OCI-LY3 (cell line): ENCODE measurements around the gene IDH3A.

Experiments used
- H2AFZ ChIP-seq: fragments of 200-600, 300-600 bp; shearing (Covaris generic); 2 replicates; pipeline ENCODE4 v1.6.0; 2014; ENCODE audit warnings: antibody characterized with exemption, low read depth, low read length
- H3K27ac ChIP-seq: fragments of 200-600, 300-600 bp; sonication (generic); 2 replicates; pipeline ENCODE4 v1.5.1; 2014; ENCODE audit warnings: mild to moderate bottlenecking, low read length, moderate library complexity, mixed read lengths
- H3K27me3 ChIP-seq: fragments of 200-600, 300-600 bp; sonication (generic); 2 replicates; pipeline ENCODE4 v1.6.1; 2014; ENCODE audit warnings: low read depth, low read length, mixed read lengths
- H3K36me3 ChIP-seq: fragments of 200-600, 300-600 bp; sonication (generic); replicated peaks from 2 replicates; pipeline ENCODE3; 2014; ENCODE audit warnings: low read depth, low read length, mixed read lengths
- H3K4me1 ChIP-seq: fragments of 300-600, 200-600 bp; sonication (generic); 2 replicates; pipeline ENCODE4 v1.6.1; 2014; ENCODE audit warnings: low read length, mixed read lengths
- H3K4me2 ChIP-seq: fragments of 200-600, 300-600 bp; sonication (generic); 2 replicates; pipeline ENCODE4 v1.6.1; 2014; ENCODE audit warnings: low read length, mixed read lengths
- H3K4me3 ChIP-seq: fragments of 300-600, 200-600 bp; sonication (generic); 2 replicates; pipeline ENCODE4 v1.5.1; 2014; ENCODE audit warnings: antibody characterized with exemption, mild to moderate bottlenecking, low read length, moderate library complexity
- H3K79me2 ChIP-seq: fragments of 300-600, 200-600 bp; shearing (Covaris generic); 2 replicates; pipeline ENCODE4 v1.6.1; 2014; ENCODE audit warnings: mild to moderate bottlenecking, low read length, mixed read lengths
- H3K9ac ChIP-seq: fragments of 300-600, 200-600 bp; shearing (Covaris generic); 2 replicates; pipeline ENCODE4 v1.6.0; 2014; ENCODE audit warnings: mild to moderate bottlenecking, low read length, moderate library complexity
- H3K9me3 ChIP-seq: fragments of 200-600, 300-600 bp; shearing (Covaris generic); 2 replicates; pipeline ENCODE4 v1.6.1; 2014; ENCODE audit warnings: low read length, mixed read lengths; ENCODE audit not compliant: insufficient read depth
- H4K20me1 ChIP-seq: fragments of 200-600, 300-600 bp; sonication (generic); 2 replicates; pipeline ENCODE4 v1.6.1; 2016; ENCODE audit warnings: low read length, mixed read lengths; ENCODE audit not compliant: insufficient read depth
- CTCF ChIP-seq: fragments of 200-600, 300-600 bp; sonication (generic); IDR thresholded peaks from 2 replicates; pipeline ENCODE4 v1.5.1; 2014; ENCODE audit warnings: antibody characterized with exemption, low read length, low read depth
- EZH2phosphoT487 ChIP-seq: fragments of 200-600 bp; shearing (Covaris generic); IDR thresholded peaks from 2 replicates; pipeline ENCODE4 v1.6.1; 2018; ENCODE audit warnings: antibody characterized with exemption, mixed run types, low read depth

The IDH3A gene

GRCh38 chr15:78179906-78180305 lies 30.7 kb downstream of the IDH3A start:
- Histone ChIP-seq H3K36me3 (no peaks in the 10 kb centered on the region), H3K27me3 (no peaks in the 10 kb centered on the region), H3K4me1 (peaks cover 17% of the 10 kb centered on the region), H3K4me3 (no peak overlapping the region), H2AFZ (no peak overlapping the region), H4K20me1 (no peaks in the 10 kb centered on the region), H3K79me2 (no peaks in the 10 kb centered on the region), H3K27ac (no peak overlapping the region), H3K4me2 (no peak overlapping the region), H3K9ac (no peak overlapping the region), H3K9me3 (no peaks in the 10 kb centered on the region)
- TF ChIP-seq EZH2phosphoT487 (no peak), CTCF (no peak)

GRCh38 chr15:78182336-78182700 lies 33.2 kb downstream of the IDH3A start:
- Histone ChIP-seq H3K9me3 (no peaks in the 10 kb centered on the region), H3K27ac (no peak overlapping the region), H3K9ac (no peak overlapping the region), H3K4me1 (peaks cover 4% of the 10 kb centered on the region), H3K79me2 (no peaks in the 10 kb centered on the region), H4K20me1 (no peaks in the 10 kb centered on the region), H3K36me3 (no peaks in the 10 kb centered on the region), H2AFZ (no peak overlapping the region), H3K4me2 (no peak overlapping the region), H3K4me3 (no peak overlapping the region), H3K27me3 (no peaks in the 10 kb centered on the region)
- no peak for TF ChIP-seq EZH2phosphoT487
- no peak for TF ChIP-seq CTCF

- Histone ChIP-seq H2AFZ (no peak overlapping the region), H3K4me1 (no peaks in the 10 kb centered on the region), H3K27ac (no peak overlapping the region), H3K4me3 (no peak overlapping the region), H3K4me2 (no peak overlapping the region), H3K9ac (no peak overlapping the region), H3K79me2 (no peaks in the 10 kb centered on the region), H3K36me3 (no peaks in the 10 kb centered on the region), H4K20me1 (no peaks in the 10 kb centered on the region), H3K9me3 (no peaks in the 10 kb centered on the region), H3K27me3 (no peaks in the 10 kb centered on the region)
- TF ChIP-seq EZH2phosphoT487 (no peak), CTCF (no peak)
Observed at GRCh38 chr15:78182821-78183220, 33.7 kb downstream of the IDH3A start.

- H3K27me3 ChIP-seq: no peaks in the 10 kb centered on the region
- H3K9ac ChIP-seq: no peak overlapping the region
- TF ChIP-seq CTCF: no peak
- no peak for TF ChIP-seq EZH2phosphoT487
- no peak overlapping the region for H3K4me3 ChIP-seq
- H3K36me3 ChIP-seq: no peaks in the 10 kb centered on the region
- no peaks in the 10 kb centered on the region for H4K20me1 ChIP-seq
- no peaks in the 10 kb centered on the region for H3K9me3 ChIP-seq
- no peak overlapping the region for H3K27ac ChIP-seq
- no peak overlapping the region for H3K4me2 ChIP-seq
- H2AFZ ChIP-seq: no peak overlapping the region
- peaks cover 9% of the 10 kb centered on the region; the same call in 1 of the 2 replicates for H3K4me1 ChIP-seq
- no peaks in the 10 kb centered on the region for H3K79me2 ChIP-seq
Observed at GRCh38 chr15:78192826-78193594, 43.8 kb downstream of the IDH3A start.
